ENCODE data around the gene PRMT2.
"Not testable (repeated sequence)": the region's sequence is repeated elsewhere in the genome, so short reads cannot be mapped to it uniquely, and the experiment has no call there.

The PRMT2 gene

GRCh38 chr21:46668904-46669303, 33.4 kb downstream of the PRMT2 start:
- not testable (repeated sequence) for DNase-seq (ENCODE audit: low read depth in 2 of 2)

- no peak for DNase-seq (ENCODE audit: low read depth in 2 of 2)
These were observed 39.0 kb downstream of the PRMT2 start for GRCh38 chr21:46674430-46675007.

GRCh38 chr21:46675595-46676280, 40.3 kb downstream of the PRMT2 start:
- no peak for DNase-seq (ENCODE audit: low read depth in 2 of 2)

DNA sequence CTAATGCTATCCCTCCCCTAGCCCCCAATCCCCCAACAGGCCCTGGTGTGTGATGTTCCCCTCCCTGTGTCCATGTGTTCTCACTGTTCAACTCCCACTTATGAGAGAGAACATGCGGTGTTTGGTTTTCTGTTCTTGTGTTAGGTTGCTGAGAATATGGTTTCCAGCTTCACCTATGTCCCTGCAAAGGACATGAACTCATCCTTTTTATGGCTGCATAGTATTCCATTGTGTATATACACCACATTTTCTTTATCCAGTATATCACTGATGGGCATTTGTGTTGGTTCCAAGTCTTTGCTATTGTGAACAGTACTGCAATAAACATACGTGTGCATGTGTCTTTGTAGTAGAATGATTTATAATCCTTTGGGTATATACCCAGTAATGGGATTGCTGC, 41.1 kb downstream of the PRMT2 start:
- not testable (repeated sequence) for DNase-seq (ENCODE audit: low read depth in 2 of 2)

DNA sequence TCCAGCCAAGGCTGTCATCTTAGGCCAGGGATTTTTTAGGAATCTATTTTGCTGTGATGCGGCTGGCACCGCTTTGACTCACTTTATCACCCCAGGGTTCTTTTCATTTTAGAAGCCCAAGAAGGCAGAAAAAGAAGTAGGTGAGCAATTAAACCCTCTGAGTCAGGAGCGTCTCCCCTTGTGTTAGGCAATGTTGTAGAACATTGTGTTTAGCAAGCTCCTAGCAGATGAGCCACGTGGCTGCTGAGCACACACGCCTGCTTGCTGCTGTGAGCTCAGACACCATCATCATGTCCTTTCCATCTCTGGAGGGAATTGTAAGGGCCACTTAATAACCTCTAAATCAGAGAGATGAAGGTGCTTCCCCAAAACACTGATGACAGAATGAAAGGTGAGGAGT, 46.1 kb downstream of the PRMT2 start:
- DNase-seq (ENCODE audit: low read depth in 2 of 2), result not testable (repeated sequence)

DNA sequence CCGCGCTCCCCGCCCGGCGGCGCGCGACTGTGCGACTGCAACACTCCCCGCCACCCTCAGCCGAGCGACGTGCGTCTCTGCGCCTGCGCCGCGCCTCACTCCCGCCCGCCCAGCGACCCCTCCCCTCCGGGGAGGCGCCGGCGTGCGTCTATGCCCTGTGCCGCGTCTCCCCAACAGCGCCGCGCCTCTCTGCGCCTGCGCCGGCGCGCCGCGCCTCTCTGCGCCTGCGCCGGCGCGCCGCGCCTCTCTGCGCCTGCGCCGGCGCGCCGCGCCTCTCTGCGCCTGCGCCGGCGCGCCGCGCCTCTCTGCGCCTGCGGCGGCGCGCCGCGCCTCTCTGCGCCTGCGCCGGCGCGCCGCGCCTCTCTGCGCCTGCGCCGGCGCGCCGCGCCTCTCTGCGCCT, 63.2 kb downstream of the PRMT2 start:
- not testable (repeated sequence) for DNase-seq (ENCODE audit: low read depth in 2 of 2)

GRCh38 chr21:46699104-46699503, 63.6 kb downstream of the PRMT2 start:
- DNase-seq (ENCODE audit: low read depth in 2 of 2), result not testable (repeated sequence)
